Fibroblast of upper back skin (primary cell): Measurements from ENCODE around the gene IQCK.

Experiments used
- DNase-seq: peaks from one replicate; pipeline ENCODE4 v3.0.0-alpha.2; 2013

The IQCK gene

GRCh38 chr16:19808061-19808641 is 90.1 kb downstream of the IQCK start:
- no peak for DNase-seq

GRCh38 chr16:19809121-19809635 is 91.1 kb downstream of the IQCK start:
- DNase-seq, result no peak

GRCh38 chr16:19809693-19810092 is 91.6 kb downstream of the IQCK start:
- DNase-seq, result no peak

- DNase-seq, result peak; percentile 73
Observed at GRCh38 chr16:19810817-19811731, 93.0 kb downstream of the IQCK start.

GRCh38 chr16:19812986-19813385 is 94.9 kb downstream of the IQCK start:
- DNase-seq, result no peak

GRCh38 chr16:19815418-19815817 is 97.3 kb downstream of the IQCK start:
- DNase-seq, result no peak

GRCh38 chr16:19817122-19817521 is 99.1 kb downstream of the IQCK start:
- no peak for DNase-seq

GRCh38 chr16:19817875-19818274 is 99.8 kb downstream of the IQCK start:
- no peak for DNase-seq

- DNase-seq, result peak; percentile 74
Observed at GRCh38 chr16:19822533-19822932, 104.5 kb downstream of the IQCK start.

- no peak for DNase-seq
Observed at GRCh38 chr16:19823322-19823721, 105.3 kb downstream of the IQCK start.

GRCh38 chr16:19824216-19824615 is 106.1 kb downstream of the IQCK start:
- no peak for DNase-seq

GRCh38 chr16:19829844-19830692 is 112.0 kb downstream of the IQCK start:
- DNase-seq, result no peak

GRCh38 chr16:19830902-19831560 is 113.0 kb downstream of the IQCK start:
- DNase-seq, result no peak

GRCh38 chr16:19831678-19832077 is 113.6 kb downstream of the IQCK start:
- DNase-seq, result peak; percentile 70

- no peak for DNase-seq
Observed at GRCh38 chr16:19833176-19833575, 115.1 kb downstream of the IQCK start.

- no peak for DNase-seq
Observed at GRCh38 chr16:19833581-19833980, 115.5 kb downstream of the IQCK start.

- DNase-seq, result no peak
Observed at GRCh38 chr16:19835196-19835595, 117.1 kb downstream of the IQCK start.

- DNase-seq, result peak; percentile 41
Observed at GRCh38 chr16:19835968-19836421, 117.9 kb downstream of the IQCK start.

GRCh38 chr16:19837331-19837980 is 119.4 kb downstream of the IQCK start:
- peak; percentile 53 for DNase-seq

GRCh38 chr16:19837984-19838707 is 120.1 kb downstream of the IQCK start:
- no peak for DNase-seq

- no peak for DNase-seq
Observed at GRCh38 chr16:19840524-19841110, 122.5 kb downstream of the IQCK start.
